ENCODE data around the gene CD28.

Gene CD28

DNA sequence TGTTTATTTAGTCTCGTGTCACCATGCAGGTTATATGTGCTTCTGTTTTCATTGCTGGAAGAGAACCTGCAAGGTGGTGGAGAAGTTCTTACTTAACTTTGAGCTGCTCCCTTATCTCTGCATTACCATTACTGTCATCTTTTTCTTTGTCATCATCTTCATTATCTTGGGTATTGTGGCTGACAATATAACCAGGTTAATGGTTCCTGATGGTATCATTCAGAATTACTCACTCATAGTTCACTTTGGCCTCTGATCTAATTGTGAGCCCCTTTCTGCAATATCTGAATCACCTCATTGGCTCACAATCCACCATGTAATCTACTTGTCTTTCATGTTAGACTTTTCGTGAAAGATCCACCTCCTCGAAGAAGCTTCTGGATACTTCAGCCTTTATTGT is 5.0 kb downstream of the CD28 start:
- no peak overlapping the region for H3K4me3 ChIP-seq (ENCODE audit: low read depth, low read length)
- no peak for DNase-seq (ENCODE audit: low read depth)
- TF ChIP-seq, protein P1, sequence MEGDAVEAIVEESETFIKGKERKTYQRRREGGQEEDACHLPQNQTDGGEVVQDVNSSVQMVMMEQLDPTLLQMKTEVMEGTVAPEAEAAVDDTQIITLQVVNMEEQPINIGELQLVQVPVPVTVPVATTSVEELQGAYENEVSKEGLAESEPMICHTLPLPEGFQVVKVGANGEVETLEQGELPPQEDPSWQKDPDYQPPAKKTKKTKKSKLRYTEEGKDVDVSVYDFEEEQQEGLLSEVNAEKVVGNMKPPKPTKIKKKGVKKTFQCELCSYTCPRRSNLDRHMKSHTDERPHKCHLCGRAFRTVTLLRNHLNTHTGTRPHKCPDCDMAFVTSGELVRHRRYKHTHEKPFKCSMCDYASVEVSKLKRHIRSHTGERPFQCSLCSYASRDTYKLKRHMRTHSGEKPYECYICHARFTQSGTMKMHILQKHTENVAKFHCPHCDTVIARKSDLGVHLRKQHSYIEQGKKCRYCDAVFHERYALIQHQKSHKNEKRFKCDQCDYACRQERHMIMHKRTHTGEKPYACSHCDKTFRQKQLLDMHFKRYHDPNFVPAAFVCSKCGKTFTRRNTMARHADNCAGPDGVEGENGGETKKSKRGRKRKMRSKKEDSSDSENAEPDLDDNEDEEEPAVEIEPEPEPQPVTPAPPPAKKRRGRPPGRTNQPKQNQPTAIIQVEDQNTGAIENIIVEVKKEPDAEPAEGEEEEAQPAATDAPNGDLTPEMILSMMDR (IDR thresholded peaks at IDR 0.05; ENCODE audit: insufficient read depth, low read depth, low read length, missing control alignments) = no peak

- no peak for DNase-seq (ENCODE audit: low read depth)
- TF ChIP-seq, protein P1 (IDR thresholded peaks at IDR 0.05; ENCODE audit: insufficient read depth, low read depth, low read length, missing control alignments) = no peak
- no peak overlapping the region for H3K4me3 ChIP-seq (ENCODE audit: low read depth, low read length)
These were observed 6.9 kb downstream of the CD28 start for GRCh38 chr2:203713381-203713780.

- DNase-seq (ENCODE audit: low read depth) = no peak
- H3K4me3 ChIP-seq (ENCODE audit: low read depth, low read length) = no peak overlapping the region
- TF ChIP-seq, protein P1 (IDR thresholded peaks at IDR 0.05; ENCODE audit: insufficient read depth, low read depth, low read length, missing control alignments) = no peak
These were observed 7.7 kb downstream of the CD28 start for GRCh38 chr2:203714112-203714511.

DNA sequence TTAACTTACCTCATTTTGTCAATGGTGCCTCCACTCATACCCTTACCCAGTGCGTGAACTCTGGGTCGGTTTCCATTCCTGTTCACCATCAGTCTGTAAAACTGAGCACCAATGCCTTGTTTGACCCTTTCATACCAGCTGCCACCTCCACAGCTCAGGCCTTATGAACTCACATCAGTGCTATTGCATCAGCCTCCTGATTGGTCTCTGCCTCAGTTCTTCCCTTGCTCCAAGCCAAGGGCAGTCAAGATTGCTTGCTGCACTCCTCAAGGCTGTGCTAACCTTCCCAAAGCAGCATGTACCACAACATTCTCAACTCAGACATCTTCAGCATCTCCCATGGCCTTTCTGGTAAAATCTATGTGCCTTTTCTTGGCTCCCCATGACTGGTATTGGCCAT is 9.3 kb downstream of the CD28 start:
- no peak for DNase-seq (ENCODE audit: low read depth)
- no peak overlapping the region for H3K4me3 ChIP-seq (ENCODE audit: low read depth, low read length)
- TF ChIP-seq, protein P1 (IDR thresholded peaks at IDR 0.05; ENCODE audit: insufficient read depth, low read depth, low read length, missing control alignments) = no peak

- DNase-seq (ENCODE audit: low read depth) = peak; percentile 83
- TF ChIP-seq, protein P1 (IDR thresholded peaks at IDR 0.05; ENCODE audit: insufficient read depth, low read depth, low read length, missing control alignments) = no peak
- H3K4me3 ChIP-seq (ENCODE audit: low read depth, low read length) = no peak overlapping the region
These were observed 11.6 kb downstream of the CD28 start for GRCh38 chr2:203718087-203718486.

DNA sequence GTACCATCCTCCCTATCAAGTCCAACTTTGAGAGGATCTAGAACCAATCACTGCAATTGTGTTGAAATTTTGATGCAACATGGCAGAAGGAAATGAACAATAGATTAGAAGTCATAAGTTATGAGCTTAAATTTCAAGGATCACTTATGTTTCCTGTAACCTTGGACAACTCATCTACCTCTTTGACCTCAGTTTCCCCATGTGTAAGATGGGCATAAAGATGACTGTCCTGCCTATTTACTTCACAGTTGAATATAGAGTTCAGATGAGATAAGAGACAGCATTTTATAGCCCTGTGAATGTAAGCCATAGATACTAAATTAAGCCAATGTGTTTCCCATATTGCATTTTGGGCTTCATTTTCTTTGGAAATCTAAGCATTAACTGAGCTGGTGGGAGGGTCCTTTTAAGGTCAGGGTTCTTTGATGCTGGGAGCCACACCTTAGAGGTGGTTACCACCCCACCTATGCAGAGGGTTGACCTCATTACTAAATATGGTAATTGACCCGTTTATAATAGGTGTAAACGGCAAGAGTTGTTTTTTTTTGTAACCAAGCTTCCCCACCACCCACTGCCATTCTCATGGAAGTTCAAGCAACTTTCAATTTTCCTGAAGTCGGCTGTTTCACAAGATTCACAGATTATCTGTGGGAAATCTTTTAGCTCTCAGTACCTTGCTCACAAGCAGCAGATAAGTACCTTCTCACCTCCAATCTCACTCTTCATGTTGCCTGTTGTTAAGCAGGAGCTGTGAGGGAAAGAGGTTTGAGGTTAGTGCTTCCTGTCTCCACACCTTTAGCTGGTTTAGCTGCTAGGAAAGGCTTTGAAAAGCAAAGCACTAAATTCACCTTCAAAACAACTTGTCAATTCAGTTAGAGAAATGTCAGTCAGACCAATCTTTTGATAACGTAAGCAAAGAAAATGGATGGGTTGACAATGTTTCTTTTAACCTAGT is 13.3 kb downstream of the CD28 start:
- TF ChIP-seq, protein P1 (IDR thresholded peaks at IDR 0.05; ENCODE audit: insufficient read depth, low read depth, low read length, missing control alignments) = no peak
- no peak for DNase-seq (ENCODE audit: low read depth)
- H3K4me3 ChIP-seq (ENCODE audit: low read depth, low read length) = no peak overlapping the region
